HEK293T (cell line): Measurements from ENCODE around the gene ZMYM2.

Experiments used
- CTCF ChIA-PET: fragments of 350-600 bp; formaldehyde crosslinking; extraction: SDS; loops from one replicate; lab custom pipeline; 2021; ENCODE audit warnings: antibody characterized with exemption, inconsistent platforms; lab: Yijun Ruan, JAX
- POLR2A ChIA-PET: fragments of 350-600 bp; formaldehyde crosslinking; extraction: SDS; loops from one replicate; lab custom pipeline; 2020; ENCODE audit warnings: antibody characterized with exemption, inconsistent platforms; lab: Yijun Ruan, JAX
- DNase-seq: peaks from one replicate; pipeline ENCODE4 v3.0.0; 2012; ENCODE audit warnings: mixed read lengths; ENCODE audit errors: extremely low spot score
- ARNT ChIP-seq: fragments of 450-650 bp; IDR thresholded peaks from 2 replicates; pipeline ENCODE4 v1.6.1; 2017; ENCODE audit warnings: mild to moderate bottlenecking
- BHLHE40 ChIP-seq: fragments of 450-650 bp; IDR thresholded peaks from 2 replicates; pipeline ENCODE4 v1.6.1; 2016; ENCODE audit warnings: mild to moderate bottlenecking, moderate library complexity, borderline replicate concordance
- CTBP1 ChIP-seq: fragments of 450-650 bp; IDR thresholded peaks from 2 replicates; pipeline ENCODE4 v1.6.1; 2016; ENCODE audit warnings: borderline replicate concordance
- ELF4 ChIP-seq: fragments of 450-650 bp; IDR thresholded peaks from 2 replicates; pipeline ENCODE4 v1.6.1; 2017; ENCODE audit warnings: antibody characterized with exemption
- FOXA1 ChIP-seq: fragments of 450-650 bp; IDR thresholded peaks from 2 replicates; pipeline ENCODE4 v1.6.1; 2016; ENCODE audit warnings: mild to moderate bottlenecking
- FOXK2 ChIP-seq: fragments of 450-650 bp; IDR thresholded peaks from 2 replicates; pipeline ENCODE4 v1.6.1; 2016; ENCODE audit warnings: mild to moderate bottlenecking
- FOXM1 ChIP-seq: fragments of 450-650 bp; IDR thresholded peaks from 2 replicates; pipeline ENCODE4 v1.6.1; 2017; ENCODE audit warnings: mild to moderate bottlenecking, borderline replicate concordance
- HDGF ChIP-seq: fragments of 450-650 bp; IDR thresholded peaks from 2 replicates; pipeline ENCODE4 v1.6.1; 2017; ENCODE audit warnings: antibody characterized with exemption, borderline replicate concordance
- L3MBTL2 ChIP-seq: fragments of 450-650 bp; conservative IDR thresholded peaks from 2 replicates; pipeline ENCODE4 v1.6.1; 2016; ENCODE audit warnings: mild to moderate bottlenecking
- LEF1 ChIP-seq: fragments of 450-650 bp; IDR thresholded peaks from 2 replicates; pipeline ENCODE4 v1.6.1; 2017; ENCODE audit warnings: mild to moderate bottlenecking, borderline replicate concordance
- NFRKB ChIP-seq: fragments of 450-650 bp; IDR thresholded peaks from 2 replicates; pipeline ENCODE4 v1.6.1; 2016; ENCODE audit warnings: mild to moderate bottlenecking, moderate library complexity
- SP1 ChIP-seq: fragments of 450-650 bp; IDR thresholded peaks from 2 replicates; pipeline ENCODE4 v1.6.1; 2017
- SUZ12 ChIP-seq: fragments of 450-650 bp; IDR thresholded peaks from 2 replicates; pipeline ENCODE4 v1.6.1; 2016; ENCODE audit warnings: mild to moderate bottlenecking
- TARDBP ChIP-seq: fragments of 450-650 bp; IDR thresholded peaks from 2 replicates; pipeline ENCODE4 v1.6.1; 2016
- ZNF384 ChIP-seq: fragments of 450-650 bp; IDR thresholded peaks from 2 replicates; pipeline ENCODE4 v1.6.1; 2016
- TF ChIP-seq, protein P1 (sequence below): fragments of 450-650 bp; IDR thresholded peaks from 2 replicates; pipeline ENCODE4 v1.6.1; 2016

ZMYM2 gene

GRCh38 chr13:19955873-19956559 lies 2.5 kb upstream of the ZMYM2 start:
- ChIA-PET CTCF (no interaction called here), POLR2A (no interaction called here)
- TF ChIP-seq FOXK2 (no peak), SP1 (no peak), LEF1 (no peak), L3MBTL2 (no peak), CTBP1 (no peak), FOXM1 (no peak), NFRKB (no peak), TARDBP (no peak), ELF4 (no peak), SUZ12 (no peak), ARNT (no peak), HDGF (no peak), FOXA1 (no peak), BHLHE40 (no peak), ZNF384 (no peak)
- TF ChIP-seq, protein P1, sequence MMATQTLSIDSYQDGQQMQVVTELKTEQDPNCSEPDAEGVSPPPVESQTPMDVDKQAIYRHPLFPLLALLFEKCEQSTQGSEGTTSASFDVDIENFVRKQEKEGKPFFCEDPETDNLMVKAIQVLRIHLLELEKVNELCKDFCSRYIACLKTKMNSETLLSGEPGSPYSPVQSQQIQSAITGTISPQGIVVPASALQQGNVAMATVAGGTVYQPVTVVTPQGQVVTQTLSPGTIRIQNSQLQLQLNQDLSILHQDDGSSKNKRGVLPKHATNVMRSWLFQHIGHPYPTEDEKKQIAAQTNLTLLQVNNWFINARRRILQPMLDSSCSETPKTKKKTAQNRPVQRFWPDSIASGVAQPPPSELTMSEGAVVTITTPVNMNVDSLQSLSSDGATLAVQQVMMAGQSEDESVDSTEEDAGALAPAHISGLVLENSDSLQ, result no peak
- DNase-seq, result no peak

DNA sequence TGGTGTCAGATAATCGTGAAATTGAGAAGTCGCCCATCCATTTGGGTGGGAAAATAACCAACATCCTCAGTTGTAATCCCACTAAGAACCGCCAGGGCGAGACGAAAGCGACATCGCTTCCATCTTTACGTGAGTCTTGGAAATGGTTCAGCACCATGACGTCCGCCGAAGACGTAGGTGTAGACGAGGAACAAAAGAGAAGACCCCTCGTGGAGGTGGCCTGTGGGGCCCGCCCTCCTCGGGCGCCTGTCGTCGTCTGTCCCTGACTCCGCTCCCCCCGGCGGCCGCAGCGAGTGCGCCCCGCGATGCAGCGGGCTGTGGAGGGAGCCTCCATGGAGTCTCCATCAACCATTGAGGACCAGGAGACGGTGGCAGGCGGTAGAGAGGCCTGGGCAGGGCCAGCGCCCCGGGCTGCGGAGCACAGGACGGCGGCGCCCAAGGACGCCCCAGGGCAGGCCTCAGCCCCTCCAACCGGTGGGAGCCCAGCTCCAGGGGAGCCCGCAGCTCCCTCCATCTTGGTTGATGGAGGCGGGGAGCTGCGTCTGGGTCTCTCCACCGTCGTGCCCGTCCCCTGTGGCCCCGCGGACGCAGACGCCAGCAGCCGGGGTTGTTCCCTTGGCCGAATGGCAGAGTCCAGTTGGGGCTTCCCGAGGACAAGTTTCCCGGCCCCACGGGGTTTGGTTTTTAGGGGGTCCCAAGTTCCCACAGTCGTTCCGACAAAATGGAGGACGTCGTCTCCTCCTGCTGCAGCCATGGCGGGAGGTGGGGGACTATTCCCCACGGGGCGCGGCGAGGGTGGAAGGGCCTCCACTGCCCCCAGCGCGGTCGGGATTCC lies 990 bp upstream of the ZMYM2 start:
- TF ChIP-seq HDGF, result no peak
- peak; percentile 36 for TF ChIP-seq L3MBTL2
- DNase-seq, result peak; percentile 14
- ChIA-PET POLR2A (no interaction called here), CTCF (no interaction called here)

- POLR2A ChIA-PET, result no interaction called here
- no peak for TF ChIP-seq FOXA1
- peak; percentile 48 for TF ChIP-seq L3MBTL2
- CTCF ChIA-PET, result interaction anchor here (1.1 kb wide), 1 partner anchor 32 kb away, joined by 6 read pairs; no protein-coding TSS in a partner anchor
- DNase-seq, result peak; percentile 26
Observed at GRCh38 chr13:19959141-19959830, 759 bp downstream of the ZMYM2 start.

DNA sequence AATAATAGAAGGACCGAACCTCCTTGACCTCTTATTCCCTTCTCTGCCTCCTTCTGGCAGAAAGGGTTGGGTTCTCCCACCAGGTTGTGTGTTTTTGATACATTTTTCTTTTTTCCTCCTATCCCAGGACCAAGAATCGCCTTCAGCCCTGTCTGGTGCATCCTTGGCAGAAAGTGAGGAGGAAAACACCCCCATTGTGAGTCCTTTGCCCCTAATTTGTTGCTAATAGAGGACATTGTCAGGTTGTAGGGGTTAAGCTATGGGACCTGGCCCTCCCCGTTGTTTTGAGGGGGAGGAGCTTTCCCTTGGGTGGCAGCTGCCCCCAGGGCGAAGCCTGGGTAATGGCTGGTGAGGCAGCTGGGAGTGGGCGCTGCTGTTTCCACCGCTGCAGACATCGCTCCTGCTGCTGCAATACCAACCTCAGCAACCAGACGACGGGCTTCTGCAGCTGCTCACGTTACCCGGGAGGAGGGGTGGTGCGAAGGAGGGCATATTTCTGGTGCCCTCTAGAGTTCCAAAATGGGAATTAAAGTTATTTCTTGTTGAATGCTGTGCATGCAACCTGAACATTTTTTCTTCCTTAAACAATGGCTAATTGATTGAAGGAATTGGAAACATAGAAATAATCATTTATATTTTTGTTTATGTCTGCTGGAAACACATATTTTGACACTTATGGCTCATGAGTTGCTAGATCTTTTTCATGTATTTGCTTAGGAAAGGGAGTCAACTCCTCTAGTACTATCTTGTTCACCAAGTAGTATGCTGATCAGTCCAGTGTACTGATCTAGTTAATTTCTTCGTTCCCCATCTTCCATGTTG lies 1.5 kb downstream of the ZMYM2 start:
- peak; percentile 66 for DNase-seq
- no peak for TF ChIP-seq ZNF384
- TF ChIP-seq, protein P1, result no peak
- TF ChIP-seq TARDBP, result no peak
- no peak for TF ChIP-seq LEF1
- no peak for TF ChIP-seq FOXM1
- TF ChIP-seq L3MBTL2, result no peak
- no peak for TF ChIP-seq ARNT
- no peak for TF ChIP-seq FOXA1
- TF ChIP-seq BHLHE40, result no peak
- no peak for TF ChIP-seq ELF4
- TF ChIP-seq HDGF, result no peak
- TF ChIP-seq SP1, result no peak
- no peak for TF ChIP-seq NFRKB
- TF ChIP-seq CTBP1, result no peak
- no peak for TF ChIP-seq SUZ12
- CTCF ChIA-PET, result interaction anchor here (1.1 kb wide), 1 partner anchor 33 kb away, joined by 6 read pairs; no protein-coding TSS in a partner anchor
- POLR2A ChIA-PET, result no interaction called here

GRCh38 chr13:19960653-19960976 lies 2.1 kb downstream of the ZMYM2 start:
- no peak for TF ChIP-seq SP1
- TF ChIP-seq FOXA1, result no peak
- no peak for TF ChIP-seq NFRKB
- TF ChIP-seq ELF4, result no peak
- TF ChIP-seq TARDBP, result no peak
- TF ChIP-seq FOXM1, result no peak
- TF ChIP-seq ZNF384, result no peak
- no peak for TF ChIP-seq BHLHE40
- TF ChIP-seq FOXK2, result no peak
- no peak for TF ChIP-seq HDGF
- no peak for TF ChIP-seq CTBP1
- no peak for TF ChIP-seq SUZ12
- TF ChIP-seq L3MBTL2, result no peak
- TF ChIP-seq LEF1, result no peak
- no peak for TF ChIP-seq ARNT
- TF ChIP-seq, protein P1, result no peak
- POLR2A ChIA-PET, result no interaction called here
- DNase-seq, result no peak
- CTCF ChIA-PET, result no interaction called here
